GM12875 (cell line): ENCODE results near the gene PLXNA4.

Experiments
- H3K4me3 ChIP-seq: one replicate; pipeline ENCODE4 v1.5.1; 2011; ENCODE audit warnings: low read depth, low read length, control low read depth
- TF ChIP-seq, protein P1 (sequence below): IDR thresholded peaks from 2 replicates; pipeline ENCODE4 v1.5.1; 2011; ENCODE audit warnings: low read depth, mild to moderate bottlenecking, control low read depth, inconsistent platforms, low read length, moderate library complexity, borderline replicate concordance; ENCODE audit not compliant: insufficient read depth

PLXNA4 gene

DNA sequence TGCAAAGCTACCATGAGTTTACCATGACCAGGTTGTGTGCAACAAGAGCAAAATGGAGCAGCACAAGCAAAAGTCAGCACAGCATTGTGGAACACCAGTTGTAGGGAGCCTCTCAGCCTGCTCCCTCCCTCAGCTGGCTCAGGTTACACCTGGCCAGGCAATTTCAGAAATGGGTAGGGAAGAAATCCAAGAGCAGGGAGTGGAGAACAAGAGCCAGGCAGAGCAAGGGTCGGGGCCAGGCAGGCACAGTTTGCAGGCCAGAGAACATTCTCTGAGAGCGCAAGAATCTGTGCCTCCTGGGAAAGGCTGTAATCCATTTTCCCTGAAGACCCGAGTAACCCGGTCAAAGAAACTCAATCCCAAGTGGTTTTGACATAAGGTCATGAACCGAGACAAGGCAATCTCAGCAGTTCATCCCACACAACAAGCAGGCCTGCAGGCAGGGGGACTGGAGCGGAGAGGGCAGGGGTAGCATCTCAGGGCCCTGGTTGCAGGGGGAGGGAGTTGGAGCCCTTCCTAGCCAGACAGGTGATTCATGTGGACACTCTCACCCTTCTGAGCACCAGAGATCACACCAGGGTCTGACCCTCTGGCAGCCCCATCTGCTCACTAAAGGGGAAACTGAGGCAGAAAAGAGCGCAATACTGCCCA, 258.4 kb downstream of the PLXNA4 start:
- H3K4me3 ChIP-seq = no peak overlapping the region
- TF ChIP-seq, protein P1, sequence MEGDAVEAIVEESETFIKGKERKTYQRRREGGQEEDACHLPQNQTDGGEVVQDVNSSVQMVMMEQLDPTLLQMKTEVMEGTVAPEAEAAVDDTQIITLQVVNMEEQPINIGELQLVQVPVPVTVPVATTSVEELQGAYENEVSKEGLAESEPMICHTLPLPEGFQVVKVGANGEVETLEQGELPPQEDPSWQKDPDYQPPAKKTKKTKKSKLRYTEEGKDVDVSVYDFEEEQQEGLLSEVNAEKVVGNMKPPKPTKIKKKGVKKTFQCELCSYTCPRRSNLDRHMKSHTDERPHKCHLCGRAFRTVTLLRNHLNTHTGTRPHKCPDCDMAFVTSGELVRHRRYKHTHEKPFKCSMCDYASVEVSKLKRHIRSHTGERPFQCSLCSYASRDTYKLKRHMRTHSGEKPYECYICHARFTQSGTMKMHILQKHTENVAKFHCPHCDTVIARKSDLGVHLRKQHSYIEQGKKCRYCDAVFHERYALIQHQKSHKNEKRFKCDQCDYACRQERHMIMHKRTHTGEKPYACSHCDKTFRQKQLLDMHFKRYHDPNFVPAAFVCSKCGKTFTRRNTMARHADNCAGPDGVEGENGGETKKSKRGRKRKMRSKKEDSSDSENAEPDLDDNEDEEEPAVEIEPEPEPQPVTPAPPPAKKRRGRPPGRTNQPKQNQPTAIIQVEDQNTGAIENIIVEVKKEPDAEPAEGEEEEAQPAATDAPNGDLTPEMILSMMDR = no peak

GRCh38 chr7:132312531-132313055, 263.7 kb downstream of the PLXNA4 start:
- TF ChIP-seq, protein P1 = no peak
- no peak overlapping the region for H3K4me3 ChIP-seq

- H3K4me3 ChIP-seq = no peak overlapping the region
- TF ChIP-seq, protein P1 = no peak
These were observed 264.5 kb downstream of the PLXNA4 start for GRCh38 chr7:132311733-132312132.

- no peak overlapping the region for H3K4me3 ChIP-seq
- TF ChIP-seq, protein P1 = no peak
These were observed 267.0 kb downstream of the PLXNA4 start for GRCh38 chr7:132309102-132309805.

GRCh38 chr7:132307465-132307864, 268.8 kb downstream of the PLXNA4 start:
- TF ChIP-seq, protein P1 = no peak

GRCh38 chr7:132300599-132301277, 275.5 kb downstream of the PLXNA4 start:
- TF ChIP-seq, protein P1 = no peak
- no peak overlapping the region for H3K4me3 ChIP-seq

More at GRCh38 chr7:132307465-132307864, 268.8 kb downstream of the PLXNA4 start:
- no peak overlapping the region for H3K4me3 ChIP-seq
